Measurements from ENCODE around the gene CHRNA9.

- no peak for TF ChIP-seq POLR2AphosphoS5 (IDR thresholded peaks at IDR 0.05; ENCODE audit: low read depth)
- no peak for TF ChIP-seq CTCF (conservative IDR thresholded peaks at IDR 0.05; ENCODE audit: low read depth in 2 of 2)
- TF ChIP-seq JUNB (IDR thresholded peaks at IDR 0.05; ENCODE audit: unreplicated experiment): no peak
- TF ChIP-seq CREB1 (CRISPR knock-in tag; IDR thresholded peaks at IDR 0.05; ENCODE audit: low read depth): no peak
- no peak for TF ChIP-seq REST (IDR thresholded peaks at IDR 0.05; ENCODE audit: unreplicated experiment)
- TF ChIP-seq EZH2phosphoT487 (IDR thresholded peaks at IDR 0.05; ENCODE audit: unreplicated experiment): no peak
These were observed 1.9 kb downstream of the CHRNA9 start for GRCh38 chr4:40337051-40337450.
